ENCODE data around the gene RFTN2. TPM values are rescaled to one million over a fixed set of nuclear protein-coding genes. Genes with fewer than 3 reads are reported as not detected.

RFTN2 gene
- total RNA-seq, 1 experiment from 2014 or later: not detected

- no TSS peak for BruUV-seq (replicated peaks)
- no peak overlapping the region for H3K4me3 ChIP-seq (ENCODE audit: low read depth in 2 of 2, low read length in 2 of 2)
- ChIA-PET CTCF (interaction anchor here (0.6 kb wide), 1 partner anchor 529 kb away, joined by 3 read pairs; no protein-coding TSS in a partner anchor), POLR2A (interaction anchor here (0.5 kb wide), 1 partner anchor 21 kb away, joined by 8 read pairs; no protein-coding TSS in a partner anchor)
- no peaks in the 10 kb centered on the region for H3K9me3 ChIP-seq (ENCODE audit: control insufficient read depth, insufficient read depth, low read depth, low read length)
- H3K36me3 ChIP-seq (ENCODE audit: control insufficient read depth, insufficient read depth, low read length): no peaks in the 10 kb centered on the region
- H3K4me1 ChIP-seq (ENCODE audit: control insufficient read depth, insufficient read depth, low read length): no peaks in the 10 kb centered on the region
- in situ Hi-C loops (cut with HindIII; ENCODE audit: low pct_unique_long_range_greater_than_20kb, low sequenced_read_pairs): no loop called here
- DNase-seq (ENCODE audit: low read depth, low spot score) (no peak), ATAC-seq (no peak)
- no peak overlapping the region for H3K27ac ChIP-seq (ENCODE audit: low read length)
- TF ChIP-seq TCF7L2 (IDR thresholded peaks at IDR 0.05; ENCODE audit: low read depth, low read length) (no peak), CTCF (IDR thresholded peaks at IDR 0.05) (no peak), POLR2AphosphoS5 (IDR thresholded peaks at IDR 0.05; ENCODE audit: low read depth, low read length) (no peak), REST (IDR thresholded peaks at IDR 0.05; ENCODE audit: insufficient read depth in 1 of 2, low read depth in 2 of 2, low read length in 1 of 2) (no peak), SIN3A (IDR thresholded peaks at IDR 0.05; ENCODE audit: borderline replicate concordance, insufficient read depth, low read depth, low read length) (no peak)
- no peaks in the 10 kb centered on the region for H3K27me3 ChIP-seq (ENCODE audit: control insufficient read depth, insufficient read depth, low read length)
- intact Hi-C loops (cut with micrococcal nuclease; ENCODE audit: unreplicated experiment): no loop called here
These were observed 99.4 kb downstream of the RFTN2 start for GRCh38 chr2:197575987-197576386.

- POLR2A ChIA-PET: no interaction called here
- Histone ChIP-seq H3K27ac (ENCODE audit: low read length) (no peak overlapping the region), H3K4me3 (ENCODE audit: low read depth in 2 of 2, low read length in 2 of 2) (no peak overlapping the region), H3K36me3 (ENCODE audit: control insufficient read depth, insufficient read depth, low read length) (no peaks in the 10 kb centered on the region), H3K27me3 (ENCODE audit: control insufficient read depth, insufficient read depth, low read length) (no peaks in the 10 kb centered on the region), H3K9me3 (ENCODE audit: control insufficient read depth, insufficient read depth, low read depth, low read length) (no peaks in the 10 kb centered on the region), H3K4me1 (ENCODE audit: control insufficient read depth, insufficient read depth, low read length) (no peaks in the 10 kb centered on the region)
- no peak for TF ChIP-seq REST (IDR thresholded peaks at IDR 0.05; ENCODE audit: insufficient read depth in 1 of 2, low read depth in 2 of 2, low read length in 1 of 2)
- in situ Hi-C loops (cut with HindIII; ENCODE audit: low pct_unique_long_range_greater_than_20kb, low sequenced_read_pairs) (no loop called here), intact Hi-C loops (cut with micrococcal nuclease; ENCODE audit: unreplicated experiment) (no loop called here)
- CTCF ChIA-PET: no interaction called here
- BruUV-seq (replicated peaks): no TSS peak
- DNase-seq (ENCODE audit: low read depth, low spot score) (no peak), ATAC-seq (no peak)
These were observed 101.8 kb downstream of the RFTN2 start for GRCh38 chr2:197573608-197574007.
